Measurements from ENCODE around the gene STAT1. TPM values are rescaled to one million over a fixed set of nuclear protein-coding genes. Genes with fewer than 3 reads are reported as not detected.

STAT1 gene
- total RNA-seq, 1 donor from 2014 or later: 13.0 TPM

DNA sequence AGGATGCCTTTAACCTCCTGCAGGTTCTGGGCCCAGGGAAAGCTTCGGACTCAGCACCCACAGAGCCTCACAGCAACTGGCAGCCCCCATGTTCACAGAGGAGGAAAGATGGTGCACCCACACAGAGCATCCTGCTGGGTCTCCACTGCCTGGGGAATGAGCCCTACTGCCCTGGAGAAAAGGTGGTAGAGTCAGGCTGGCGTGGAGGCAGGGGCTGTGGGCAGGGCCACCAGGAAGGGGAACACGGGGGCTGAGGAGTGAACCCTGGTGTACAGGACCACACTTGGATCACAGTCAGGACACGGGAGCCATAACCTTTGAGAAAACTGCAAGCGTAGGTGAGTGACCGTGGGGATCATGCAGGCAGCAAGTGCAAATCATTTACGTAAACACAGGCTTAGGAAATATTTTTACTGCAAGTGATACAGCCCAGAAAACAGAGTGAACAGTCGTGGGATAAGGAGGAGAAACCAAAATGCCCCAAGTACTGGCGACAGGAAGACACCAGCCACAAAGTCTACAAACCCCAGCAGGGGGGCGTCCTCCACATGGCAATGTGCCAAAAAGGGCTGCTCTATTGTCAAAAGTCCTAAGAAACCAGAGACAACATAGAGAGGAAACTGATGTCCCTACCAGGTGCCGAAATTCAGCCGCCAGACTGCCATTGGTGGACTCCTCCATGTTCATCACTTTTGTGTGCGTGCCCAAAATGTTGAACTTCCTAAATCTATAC, 27.6 kb downstream of the STAT1 start:
- no peak for DNase-seq (ENCODE audit: low spot score in 2 of 2)
- intact Hi-C loops (cut with DNase I): no loop called here
- no peak overlapping the region for H3K27ac ChIP-seq
- no peaks in the 10 kb centered on the region for H3K9me3 ChIP-seq
- H3K36me3 ChIP-seq: peaks cover 77 to 97% of the 10 kb centered on the region in 2 donors
- TF ChIP-seq, protein P1, sequence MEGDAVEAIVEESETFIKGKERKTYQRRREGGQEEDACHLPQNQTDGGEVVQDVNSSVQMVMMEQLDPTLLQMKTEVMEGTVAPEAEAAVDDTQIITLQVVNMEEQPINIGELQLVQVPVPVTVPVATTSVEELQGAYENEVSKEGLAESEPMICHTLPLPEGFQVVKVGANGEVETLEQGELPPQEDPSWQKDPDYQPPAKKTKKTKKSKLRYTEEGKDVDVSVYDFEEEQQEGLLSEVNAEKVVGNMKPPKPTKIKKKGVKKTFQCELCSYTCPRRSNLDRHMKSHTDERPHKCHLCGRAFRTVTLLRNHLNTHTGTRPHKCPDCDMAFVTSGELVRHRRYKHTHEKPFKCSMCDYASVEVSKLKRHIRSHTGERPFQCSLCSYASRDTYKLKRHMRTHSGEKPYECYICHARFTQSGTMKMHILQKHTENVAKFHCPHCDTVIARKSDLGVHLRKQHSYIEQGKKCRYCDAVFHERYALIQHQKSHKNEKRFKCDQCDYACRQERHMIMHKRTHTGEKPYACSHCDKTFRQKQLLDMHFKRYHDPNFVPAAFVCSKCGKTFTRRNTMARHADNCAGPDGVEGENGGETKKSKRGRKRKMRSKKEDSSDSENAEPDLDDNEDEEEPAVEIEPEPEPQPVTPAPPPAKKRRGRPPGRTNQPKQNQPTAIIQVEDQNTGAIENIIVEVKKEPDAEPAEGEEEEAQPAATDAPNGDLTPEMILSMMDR (IDR thresholded peaks at IDR 0.05): no peak
- H3K4me3 ChIP-seq: no peak overlapping the region
- H3K4me1 ChIP-seq: no peaks in the 10 kb centered on the region
- H3K27me3 ChIP-seq: no peaks in the 10 kb centered on the region

DNA sequence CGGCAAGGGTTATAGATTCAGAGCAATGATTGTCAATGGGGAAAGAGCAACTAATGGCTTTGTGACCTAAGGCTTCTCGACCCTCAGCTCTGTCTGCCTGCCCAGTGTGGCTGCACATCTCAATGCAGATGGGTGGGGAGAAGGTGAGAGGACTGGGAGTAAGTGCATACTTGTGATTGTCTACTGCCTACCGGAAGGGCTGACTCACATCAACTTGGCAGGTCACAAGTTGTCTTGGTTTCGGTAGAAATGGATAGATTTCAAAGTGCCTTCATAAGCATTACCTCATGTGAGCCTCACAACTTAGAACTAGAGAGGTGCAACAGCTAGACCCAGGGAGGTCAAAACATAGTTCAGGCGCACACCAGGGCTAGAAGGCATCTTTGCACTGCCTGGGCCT, 29.4 kb downstream of the STAT1 start:
- intact Hi-C loops (cut with DNase I): no loop called here
- no peak for DNase-seq (ENCODE audit: low spot score in 2 of 2)
- Histone ChIP-seq H3K9me3 (no peaks in the 10 kb centered on the region), H3K27ac (no peak overlapping the region), H3K4me1 (peaks cover 0 to 9% of the 10 kb centered on the region in 2 donors), H3K27me3 (no peaks in the 10 kb centered on the region), H3K36me3 (peaks cover 74 to 95% of the 10 kb centered on the region in 2 donors), H3K4me3 (no peak overlapping the region)
- TF ChIP-seq, protein P1 (IDR thresholded peaks at IDR 0.05): no peak

DNA sequence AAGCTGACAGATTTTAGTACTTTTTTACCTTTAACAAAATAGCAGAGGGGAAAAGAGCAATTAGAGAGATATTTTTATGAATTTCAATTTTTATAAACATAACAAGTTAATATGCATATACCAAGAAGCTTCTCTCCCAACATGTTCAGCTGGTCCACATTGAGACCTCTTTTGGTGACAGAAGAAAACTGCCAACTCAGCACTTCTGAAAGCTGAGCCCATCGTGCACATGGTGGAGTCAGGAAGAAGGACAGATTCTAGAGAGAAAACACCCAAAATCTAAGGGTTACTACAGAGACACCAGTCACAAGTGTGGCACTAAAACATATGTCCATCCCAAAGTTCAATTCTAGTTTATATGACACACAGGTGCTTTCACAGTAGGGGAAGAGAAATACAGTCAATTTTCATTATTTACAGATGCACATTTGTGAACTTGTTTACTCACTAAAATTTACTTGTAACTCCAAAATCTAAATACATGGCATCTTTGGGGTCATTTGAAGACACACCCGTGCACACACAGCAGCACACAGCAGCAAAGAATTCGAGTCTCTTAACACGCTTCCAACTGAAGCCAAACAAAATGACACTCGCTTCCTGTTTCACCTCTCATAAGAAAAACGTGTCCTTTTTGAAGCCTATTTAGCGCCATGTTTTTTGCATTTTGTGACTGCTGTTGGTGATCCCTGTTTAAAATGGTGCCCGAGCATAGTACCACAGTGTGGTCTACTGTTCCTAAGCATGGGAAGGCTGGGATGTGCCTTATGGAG, 31.5 kb downstream of the STAT1 start:
- no peaks in the 10 kb centered on the region for H3K9me3 ChIP-seq
- no peak overlapping the region for H3K27ac ChIP-seq
- H3K4me1 ChIP-seq: peaks cover 0 to 9% of the 10 kb centered on the region in 2 donors
- H3K4me3 ChIP-seq: no peak overlapping the region
- intact Hi-C loops (cut with DNase I): no loop called here
- TF ChIP-seq, protein P1 (IDR thresholded peaks at IDR 0.05): no peak
- peaks cover 77 to 97% of the 10 kb centered on the region in 2 donors for H3K36me3 ChIP-seq
- DNase-seq (ENCODE audit: low spot score in 2 of 2): no peak
- no peaks in the 10 kb centered on the region for H3K27me3 ChIP-seq

DNA sequence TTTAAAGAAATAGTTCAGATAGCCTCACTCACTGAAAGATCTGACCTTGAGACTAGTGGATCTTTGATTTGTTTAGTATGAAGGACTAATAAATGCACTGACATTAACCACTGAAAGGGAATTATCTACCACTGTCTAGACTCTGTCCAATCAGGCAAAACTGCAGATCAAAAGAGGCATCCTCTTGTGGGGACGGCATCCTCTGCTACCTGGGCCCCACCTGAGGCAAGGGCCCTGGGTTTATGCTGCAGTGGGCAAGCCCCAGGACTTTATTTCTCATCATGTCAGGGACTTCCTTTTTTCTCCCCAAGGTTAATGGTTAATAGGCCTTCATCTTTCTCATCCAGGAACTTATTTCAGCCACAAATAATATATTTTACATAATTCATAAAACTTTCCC, 32.2 kb downstream of the STAT1 start:
- Histone ChIP-seq H3K36me3 (peaks cover 77 to 95% of the 10 kb centered on the region in 2 donors), H3K27me3 (no peaks in the 10 kb centered on the region)

DNA sequence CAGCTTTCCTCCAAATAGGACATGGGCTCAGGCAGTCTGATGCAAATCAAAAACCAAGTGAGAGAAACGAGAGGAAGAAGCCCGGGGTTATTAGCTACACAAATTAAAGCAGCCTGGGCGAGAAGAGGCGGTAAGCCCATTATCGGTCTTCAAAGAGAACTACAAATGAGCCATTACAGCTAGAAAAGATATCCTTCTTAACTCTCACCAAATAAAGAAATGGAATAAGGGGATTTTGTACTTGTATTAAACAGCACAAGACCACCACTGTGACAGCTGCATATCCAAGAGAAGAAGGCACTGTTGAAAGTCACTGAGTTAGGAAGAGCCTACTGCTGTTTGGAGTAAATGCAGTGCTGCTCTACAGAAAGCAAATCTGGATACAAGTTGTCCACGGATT, 32.6 kb downstream of the STAT1 start:
- Histone ChIP-seq H3K27me3 (no peaks in the 10 kb centered on the region), H3K4me1 (peaks cover 0 to 9% of the 10 kb centered on the region in 2 donors), H3K36me3 (peaks cover 77 to 95% of the 10 kb centered on the region in 2 donors), H3K9me3 (no peaks in the 10 kb centered on the region), H3K4me3 (no peak overlapping the region), H3K27ac (no peak overlapping the region)
- DNase-seq (ENCODE audit: low spot score in 2 of 2): no peak
- TF ChIP-seq, protein P1 (IDR thresholded peaks at IDR 0.05): no peak
- intact Hi-C loops (cut with DNase I): no loop called here

More for the DNA sequence above, 32.2 kb downstream of the STAT1 start:
- DNase-seq (ENCODE audit: low spot score in 2 of 2): no peak
- TF ChIP-seq, protein P1 (IDR thresholded peaks at IDR 0.05): no peak
- Histone ChIP-seq H3K4me1 (peaks cover 0 to 9% of the 10 kb centered on the region in 2 donors), H3K9me3 (no peaks in the 10 kb centered on the region), H3K4me3 (no peak overlapping the region), H3K27ac (no peak overlapping the region)
- intact Hi-C loops (cut with DNase I): no loop called here

Measured in ascending aorta (tissue), 2 donors.